HG03066 (cell line): Measurements from ENCODE around the gene BPTF.
"Not testable (repeated sequence)": the region's sequence is repeated elsewhere in the genome, so short reads cannot be mapped to it uniquely, and the experiment has no call there.

Experiments
- ATAC-seq: cut with Tn5 transposase; IDR thresholded peaks from one replicate; pipeline ENCODE4 v1.9.1; 2021; ENCODE audit warnings: low read depth; ENCODE audit not compliant: unreplicated experiment

BPTF gene

GRCh38 chr17:67867591-67867990 is 42.3 kb downstream of the BPTF start:
- no peak for ATAC-seq

DNA sequence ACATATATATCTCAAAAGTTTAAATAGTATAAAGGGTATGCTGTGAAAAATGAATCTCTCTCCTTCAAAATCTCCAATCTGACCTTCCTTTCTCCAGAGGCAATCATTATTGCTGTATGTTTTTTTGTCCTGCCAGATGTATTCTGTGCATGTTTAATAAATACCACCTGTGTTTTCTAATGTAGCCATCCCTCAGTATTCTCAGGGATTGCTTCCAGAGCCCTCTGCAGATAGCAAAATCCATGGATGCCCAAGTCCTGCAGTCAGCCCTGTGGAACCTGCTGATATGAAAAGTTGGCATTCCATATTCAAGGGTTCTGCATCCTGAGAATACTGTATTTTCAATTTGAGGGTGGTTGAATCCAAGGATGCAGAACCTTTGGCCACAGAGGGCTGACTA is 42.9 kb downstream of the BPTF start:
- no peak for ATAC-seq

DNA sequence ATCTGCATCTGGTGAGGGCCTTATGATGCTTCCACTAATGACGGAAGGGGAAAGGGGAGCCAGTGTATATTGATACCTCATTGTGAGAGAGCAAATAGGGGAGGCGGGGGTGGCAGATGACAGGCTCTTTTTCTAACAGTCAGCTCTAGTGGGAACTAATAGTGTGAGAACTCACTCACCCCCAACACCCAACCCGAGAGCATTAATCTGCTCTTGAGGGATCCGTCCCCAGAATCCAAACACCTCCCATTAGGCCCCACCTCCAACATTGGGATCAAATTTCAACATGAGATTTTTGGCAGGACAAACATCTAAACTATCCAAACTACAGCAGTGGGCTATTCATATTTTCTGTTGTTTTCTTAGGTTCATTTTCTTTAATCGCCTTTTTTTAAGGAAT is 54.4 kb downstream of the BPTF start:
- ATAC-seq = no peak

DNA sequence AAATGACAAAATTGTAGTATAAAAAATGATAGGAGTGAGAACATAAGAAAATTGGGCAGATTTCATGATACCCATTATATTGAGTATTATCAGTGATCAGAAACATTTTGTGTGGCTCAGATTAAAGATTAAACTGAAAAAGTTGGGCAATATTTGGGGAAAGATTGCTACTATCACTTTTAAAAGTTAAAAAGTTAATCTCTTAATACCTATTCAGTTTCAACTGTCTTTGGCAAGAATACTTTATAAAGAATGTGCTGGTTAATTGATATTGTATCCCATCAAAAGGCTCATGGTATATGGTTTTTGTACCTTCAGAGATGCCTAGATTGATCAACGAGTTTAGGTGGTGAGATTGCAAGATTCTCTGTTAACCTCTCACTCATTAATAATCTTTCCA is 55.8 kb downstream of the BPTF start:
- no peak for ATAC-seq

- ATAC-seq = no peak
Measured at GRCh38 chr17:67884741-67885140, 59.4 kb downstream of the BPTF start.

- ATAC-seq = no peak
Measured at GRCh38 chr17:67891481-67892119, 66.3 kb downstream of the BPTF start.

DNA sequence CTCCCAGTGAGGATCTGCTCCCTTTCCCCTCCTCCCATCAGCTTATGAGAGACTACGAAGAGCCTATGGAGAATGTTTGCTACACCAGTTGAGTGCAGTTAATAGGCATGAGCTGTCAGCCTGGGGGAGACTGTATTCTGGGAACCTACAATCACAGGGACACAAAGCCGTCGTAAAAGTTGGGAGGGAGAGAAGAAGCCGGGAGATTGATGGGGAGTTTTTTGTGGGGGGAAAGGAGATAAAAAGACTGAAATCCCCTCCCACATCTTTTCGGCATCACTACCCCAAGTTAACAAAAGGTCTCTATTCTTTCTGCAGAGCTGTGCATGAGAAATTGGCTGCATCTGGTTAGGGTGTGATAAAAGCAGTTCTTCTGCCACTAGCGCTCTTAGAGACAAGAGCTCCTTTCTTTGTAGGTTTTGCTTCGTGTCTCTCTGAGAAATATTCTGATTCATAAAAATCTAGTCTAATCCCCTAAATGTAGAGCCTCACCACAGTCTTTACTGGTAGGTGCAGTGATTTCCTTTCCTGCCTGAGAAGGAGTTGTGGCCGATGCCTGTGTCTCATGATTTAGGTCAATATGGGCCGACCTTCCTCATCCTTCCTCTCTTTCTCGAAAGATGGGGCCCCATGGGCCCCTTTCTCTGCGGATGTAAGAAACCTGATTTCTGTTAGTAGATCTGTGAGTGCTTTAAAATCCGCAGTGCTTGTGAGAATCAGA is 77.4 kb downstream of the BPTF start:
- ATAC-seq = no peak

- not testable (repeated sequence) for ATAC-seq
Measured at GRCh38 chr17:67905298-67905697, 80.0 kb downstream of the BPTF start.

- ATAC-seq = not testable (repeated sequence)
Measured at GRCh38 chr17:67910117-67910803, 85.0 kb downstream of the BPTF start.

DNA sequence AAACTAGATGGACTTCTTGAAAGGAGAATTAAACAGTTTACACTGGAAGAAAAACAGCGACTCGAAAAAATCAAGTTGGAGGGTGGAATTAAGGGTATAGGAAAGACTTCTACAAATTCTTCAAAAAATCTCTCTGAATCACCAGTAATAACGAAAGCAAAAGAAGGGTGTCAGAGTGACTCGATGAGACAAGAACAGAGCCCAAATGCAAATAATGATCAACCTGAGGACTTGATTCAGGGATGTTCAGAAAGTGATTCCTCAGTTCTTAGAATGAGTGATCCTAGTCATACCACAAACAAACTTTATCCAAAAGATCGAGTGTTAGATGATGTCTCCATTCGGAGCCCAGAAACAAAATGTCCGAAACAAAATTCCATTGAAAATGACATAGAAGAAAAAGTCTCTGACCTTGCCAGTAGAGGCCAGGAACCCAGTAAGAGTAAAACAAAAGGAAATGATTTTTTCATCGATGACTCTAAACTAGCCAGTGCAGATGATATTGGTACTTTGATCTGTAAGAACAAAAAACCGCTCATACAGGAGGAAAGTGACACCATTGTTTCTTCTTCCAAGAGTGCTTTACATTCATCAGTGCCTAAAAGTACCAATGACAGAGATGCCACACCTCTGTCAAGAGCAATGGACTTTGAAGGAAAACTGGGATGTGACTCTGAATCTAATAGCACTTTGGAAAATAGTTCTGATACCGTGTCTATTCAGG is 85.9 kb downstream of the BPTF start:
- ATAC-seq = no peak

GRCh38 chr17:67912088-67912487 is 86.8 kb downstream of the BPTF start:
- ATAC-seq = no peak

DNA sequence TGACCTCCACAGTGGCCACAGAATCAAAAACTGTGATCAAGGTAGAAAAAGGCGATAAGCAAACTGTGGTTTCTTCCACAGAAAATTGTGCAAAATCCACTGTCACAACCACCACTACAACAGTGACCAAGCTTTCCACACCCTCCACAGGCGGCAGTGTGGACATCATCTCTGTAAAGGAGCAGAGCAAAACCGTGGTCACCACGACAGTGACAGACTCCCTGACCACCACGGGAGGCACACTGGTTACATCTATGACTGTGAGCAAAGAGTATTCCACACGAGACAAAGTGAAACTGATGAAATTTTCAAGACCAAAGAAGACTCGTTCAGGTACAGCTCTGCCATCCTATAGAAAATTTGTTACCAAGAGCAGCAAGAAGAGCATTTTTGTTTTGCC is 87.4 kb downstream of the BPTF start:
- ATAC-seq = no peak

DNA sequence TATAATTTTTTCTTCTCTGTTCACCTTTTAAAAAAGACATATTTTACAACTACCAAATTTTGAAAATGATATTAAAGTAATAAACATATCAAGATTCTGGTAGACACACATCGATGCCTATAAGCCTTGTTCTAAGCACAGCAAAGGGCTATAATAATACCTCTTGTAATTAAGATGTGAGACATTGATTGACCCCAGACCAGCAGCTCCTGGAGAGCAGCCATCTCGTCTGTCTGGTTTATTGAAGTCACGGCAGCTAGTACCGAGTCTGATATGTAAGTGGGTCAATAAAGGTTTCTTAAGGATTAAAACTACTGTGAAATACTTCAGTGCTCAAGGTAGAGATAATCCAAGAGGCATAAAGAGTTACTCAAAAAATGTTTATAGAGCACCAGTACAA is 94.9 kb downstream of the BPTF start:
- ATAC-seq = no peak

DNA sequence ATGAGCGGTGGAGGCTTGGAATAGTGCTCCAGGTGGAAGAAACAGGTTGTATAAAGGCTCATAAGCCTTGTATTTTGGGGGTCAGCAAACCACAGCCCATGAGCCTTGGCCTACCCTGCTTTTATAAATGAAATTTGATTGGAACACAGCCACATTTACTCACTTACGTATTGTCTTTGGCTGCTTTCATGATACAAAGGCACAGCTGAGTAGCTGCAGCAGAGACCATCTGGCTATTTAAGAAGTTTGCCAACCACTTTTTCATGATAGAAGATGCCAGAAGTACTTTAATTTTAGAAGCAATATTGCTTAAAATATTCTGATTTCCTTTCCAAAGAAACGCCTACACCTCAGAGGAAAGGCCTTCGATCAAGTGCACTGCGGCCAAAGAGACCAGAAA is 97.2 kb downstream of the BPTF start:
- ATAC-seq = no peak

DNA sequence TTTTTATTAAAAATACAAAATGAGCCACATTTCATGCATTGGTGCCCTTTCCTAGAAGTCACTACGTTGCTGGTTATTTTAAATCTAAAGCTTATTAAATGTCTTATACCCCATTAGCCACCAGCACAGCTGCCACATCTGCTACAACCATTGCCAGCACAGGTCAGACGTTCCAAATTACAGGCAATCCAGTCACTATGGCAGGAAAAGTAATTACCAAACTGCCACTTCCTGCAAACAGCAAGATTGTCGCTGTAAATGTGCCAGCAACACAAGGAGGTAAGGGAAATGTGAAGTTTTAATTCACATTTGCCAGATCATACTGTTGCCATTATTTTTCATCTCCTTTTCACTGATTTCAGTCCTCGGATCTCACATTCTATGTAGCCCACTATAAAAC is 103.5 kb downstream of the BPTF start:
- ATAC-seq = not testable (repeated sequence)

GRCh38 chr17:67931227-67931626 is 105.9 kb downstream of the BPTF start:
- no peak for ATAC-seq

GRCh38 chr17:67942810-67943209 is 117.5 kb downstream of the BPTF start:
- ATAC-seq = no peak

GRCh38 chr17:67944035-67944434 is 118.7 kb downstream of the BPTF start:
- ATAC-seq = no peak

DNA sequence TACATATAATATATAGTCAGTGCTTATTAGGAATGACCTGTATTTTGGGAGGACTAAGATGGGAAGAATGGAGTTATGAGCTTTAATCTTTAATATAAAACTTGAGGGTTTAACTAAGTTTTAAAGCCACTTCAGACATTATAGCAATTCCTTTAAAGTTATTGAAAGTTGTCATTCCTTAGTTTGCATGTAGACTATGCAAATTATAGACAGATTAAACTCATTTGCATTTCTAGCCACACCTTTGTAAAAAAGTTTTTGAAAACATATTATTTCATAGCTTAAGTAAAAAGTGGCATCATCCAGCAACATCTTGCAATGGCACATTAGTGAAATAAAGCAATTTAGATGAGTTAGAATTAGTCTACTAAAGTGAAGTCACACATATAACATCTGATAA is 121.2 kb downstream of the BPTF start:
- ATAC-seq = no peak

DNA sequence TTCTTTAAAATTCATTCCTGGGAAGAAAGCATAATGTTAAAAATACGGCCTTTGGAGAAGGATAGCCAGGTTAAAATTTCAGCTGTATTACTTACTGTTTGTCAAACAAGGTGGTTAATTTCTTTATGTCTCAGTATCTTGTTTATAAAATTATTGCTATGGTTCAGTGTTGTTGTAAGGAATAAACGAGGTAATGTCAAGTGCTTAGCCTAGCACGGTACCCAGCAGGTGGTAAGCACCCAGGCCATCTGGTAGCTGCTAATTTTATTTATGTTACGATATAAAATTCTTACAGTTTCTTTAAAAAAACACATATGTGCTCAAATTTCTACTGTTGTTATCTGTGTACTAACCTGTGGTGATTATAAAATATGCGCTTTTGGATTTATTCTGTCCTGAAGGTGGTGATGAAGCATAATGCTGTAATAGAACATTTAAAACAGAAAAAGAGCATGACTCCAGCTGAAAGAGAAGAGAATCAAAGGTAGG is 122.1 kb downstream of the BPTF start:
- no peak for ATAC-seq

DNA sequence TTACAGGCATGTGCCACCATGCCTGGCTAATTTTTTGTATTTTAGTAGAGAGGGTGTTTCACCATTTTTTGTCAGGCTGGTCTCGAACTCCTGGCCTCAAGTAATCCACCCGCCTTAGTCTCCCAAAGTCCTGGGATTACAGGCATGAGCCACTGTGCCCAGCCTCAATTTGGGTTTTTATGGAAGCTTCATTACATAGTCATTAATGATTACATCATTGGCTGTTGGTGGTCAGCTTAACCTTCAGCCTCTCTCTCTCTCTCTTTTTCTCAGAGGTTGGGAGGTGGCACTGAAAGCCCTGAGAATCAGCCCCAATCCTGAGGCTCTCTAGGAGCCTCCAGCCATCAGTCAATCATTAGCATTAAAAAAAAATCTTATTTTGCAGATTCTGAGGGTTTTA is 125.6 kb downstream of the BPTF start:
- no peak for ATAC-seq
